ENCODE measurements around the gene DDTL.

The DDTL gene

DNA sequence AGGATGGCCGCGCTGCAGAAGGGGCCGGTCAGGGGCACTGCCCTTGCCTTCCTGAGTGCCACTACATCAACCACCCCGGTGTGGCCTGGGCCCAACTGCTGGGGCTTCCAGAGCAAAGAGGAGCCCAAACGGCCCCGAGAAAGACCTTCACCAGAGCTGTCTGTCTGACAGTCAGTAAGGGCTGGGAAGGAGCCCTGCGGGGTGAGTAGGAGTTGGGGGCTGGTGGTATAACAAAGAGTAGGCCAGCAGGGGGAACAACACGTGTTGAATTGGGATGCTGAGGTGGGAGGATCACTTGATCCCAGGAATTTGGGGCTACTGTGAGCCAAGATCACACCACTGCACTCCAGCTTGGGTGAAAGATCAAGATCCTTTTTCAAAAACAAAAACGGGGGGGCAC is 34.6 kb downstream of the DDTL start:
- no peak overlapping the region for H3K4me3 Mint-ChIP-seq
- H3K9me3 Mint-ChIP-seq: no peaks in the 10 kb centered on the region
- H3K36me3 Mint-ChIP-seq (ENCODE audit: low read depth): no peaks in the 10 kb centered on the region
- H3K27me3 Mint-ChIP-seq (ENCODE audit: low read depth): peaks cover 10% of the 10 kb centered on the region
- H3K4me1 Mint-ChIP-seq: no peaks in the 10 kb centered on the region
- H3K27ac Mint-ChIP-seq: no peak overlapping the region
- TF ChIP-seq, protein P1, sequence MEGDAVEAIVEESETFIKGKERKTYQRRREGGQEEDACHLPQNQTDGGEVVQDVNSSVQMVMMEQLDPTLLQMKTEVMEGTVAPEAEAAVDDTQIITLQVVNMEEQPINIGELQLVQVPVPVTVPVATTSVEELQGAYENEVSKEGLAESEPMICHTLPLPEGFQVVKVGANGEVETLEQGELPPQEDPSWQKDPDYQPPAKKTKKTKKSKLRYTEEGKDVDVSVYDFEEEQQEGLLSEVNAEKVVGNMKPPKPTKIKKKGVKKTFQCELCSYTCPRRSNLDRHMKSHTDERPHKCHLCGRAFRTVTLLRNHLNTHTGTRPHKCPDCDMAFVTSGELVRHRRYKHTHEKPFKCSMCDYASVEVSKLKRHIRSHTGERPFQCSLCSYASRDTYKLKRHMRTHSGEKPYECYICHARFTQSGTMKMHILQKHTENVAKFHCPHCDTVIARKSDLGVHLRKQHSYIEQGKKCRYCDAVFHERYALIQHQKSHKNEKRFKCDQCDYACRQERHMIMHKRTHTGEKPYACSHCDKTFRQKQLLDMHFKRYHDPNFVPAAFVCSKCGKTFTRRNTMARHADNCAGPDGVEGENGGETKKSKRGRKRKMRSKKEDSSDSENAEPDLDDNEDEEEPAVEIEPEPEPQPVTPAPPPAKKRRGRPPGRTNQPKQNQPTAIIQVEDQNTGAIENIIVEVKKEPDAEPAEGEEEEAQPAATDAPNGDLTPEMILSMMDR (IDR thresholded peaks at IDR 0.05; ENCODE audit: unreplicated experiment in 3 of 3): no peak

DNA sequence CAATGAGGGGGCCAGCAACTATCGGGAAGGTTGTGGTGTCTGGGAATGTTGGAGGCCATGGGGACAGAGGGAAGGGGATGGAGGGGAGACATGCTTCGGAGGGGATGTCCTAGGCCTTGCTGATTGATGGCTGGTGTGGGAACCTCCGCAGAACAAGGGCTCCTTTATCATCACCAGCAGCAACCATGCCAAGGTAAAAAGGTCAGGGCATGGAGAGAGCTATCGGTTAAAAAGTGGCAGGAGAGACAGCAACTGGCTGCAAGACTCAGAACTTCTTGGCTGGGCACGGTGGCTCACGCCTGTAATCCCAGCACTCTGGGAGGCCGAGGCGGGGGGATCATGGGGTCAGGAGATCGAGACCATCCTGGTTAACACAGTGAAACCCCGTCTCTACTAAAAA is 35.6 kb downstream of the DDTL start:
- no peaks in the 10 kb centered on the region for H3K4me1 Mint-ChIP-seq
- peaks cover 10% of the 10 kb centered on the region for H3K27me3 Mint-ChIP-seq (ENCODE audit: low read depth)
- TF ChIP-seq, protein P1 (IDR thresholded peaks at IDR 0.05; ENCODE audit: unreplicated experiment in 3 of 3): no peak
- no peaks in the 10 kb centered on the region for H3K9me3 Mint-ChIP-seq
- H3K4me3 Mint-ChIP-seq: no peak overlapping the region
- H3K27ac Mint-ChIP-seq: no peak overlapping the region
- H3K36me3 Mint-ChIP-seq (ENCODE audit: low read depth): no peaks in the 10 kb centered on the region

DNA sequence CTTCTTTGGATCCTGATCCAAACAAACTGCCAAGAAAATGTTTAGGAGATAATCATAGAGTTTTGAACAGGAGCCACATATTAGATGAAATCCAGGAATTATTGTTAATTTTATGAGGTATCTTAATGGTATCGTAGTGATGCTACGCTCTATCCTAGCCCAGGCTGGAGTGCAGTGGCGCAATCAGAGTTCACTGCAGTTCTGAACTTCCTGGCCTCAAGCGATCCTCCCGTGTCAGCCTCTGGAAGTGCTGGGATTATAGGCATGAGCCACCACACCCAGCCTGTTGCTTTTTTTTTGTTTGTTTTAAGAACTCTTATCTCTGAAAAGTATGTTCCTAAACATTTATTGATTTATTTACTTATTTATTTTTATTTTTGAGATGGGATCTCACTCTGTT is 36.2 kb downstream of the DDTL start:
- Mint-ChIP-seq H3K9me3 (no peaks in the 10 kb centered on the region), H3K4me1 (no peaks in the 10 kb centered on the region), H3K27ac (no peak overlapping the region), H3K36me3 (ENCODE audit: low read depth) (no peaks in the 10 kb centered on the region), H3K27me3 (ENCODE audit: low read depth) (peaks cover 10% of the 10 kb centered on the region), H3K4me3 (no peak overlapping the region)
- TF ChIP-seq, protein P1 (IDR thresholded peaks at IDR 0.05; ENCODE audit: unreplicated experiment in 3 of 3): no peak

DNA sequence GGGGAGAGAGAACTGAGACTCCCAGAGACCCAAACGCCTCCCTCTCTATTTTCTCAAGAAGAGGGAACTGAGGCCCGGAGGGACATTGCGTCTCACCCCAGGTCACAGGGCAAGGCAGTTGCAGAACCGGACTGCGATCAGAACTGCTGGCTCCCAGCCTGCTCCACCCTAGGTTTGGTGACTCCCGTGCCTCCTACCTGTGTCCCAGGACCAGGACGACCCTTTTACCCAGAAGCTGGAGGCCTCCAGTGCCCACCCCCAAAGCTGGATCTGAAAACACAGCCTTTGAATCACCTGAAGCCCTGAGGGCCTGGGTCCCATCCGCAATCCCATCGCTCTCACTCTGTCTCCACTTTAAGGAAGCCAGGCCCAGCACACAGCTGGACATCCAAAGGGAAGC is 37.2 kb downstream of the DDTL start:
- H3K27ac Mint-ChIP-seq: no peak overlapping the region
- no peaks in the 10 kb centered on the region for H3K9me3 Mint-ChIP-seq
- H3K36me3 Mint-ChIP-seq (ENCODE audit: low read depth): no peaks in the 10 kb centered on the region
- peaks cover 10% of the 10 kb centered on the region for H3K27me3 Mint-ChIP-seq (ENCODE audit: low read depth)
- TF ChIP-seq, protein P1 (IDR thresholded peaks at IDR 0.05; ENCODE audit: unreplicated experiment in 3 of 3): no peak
- no peaks in the 10 kb centered on the region for H3K4me1 Mint-ChIP-seq
- H3K4me3 Mint-ChIP-seq: no peak overlapping the region

DNA sequence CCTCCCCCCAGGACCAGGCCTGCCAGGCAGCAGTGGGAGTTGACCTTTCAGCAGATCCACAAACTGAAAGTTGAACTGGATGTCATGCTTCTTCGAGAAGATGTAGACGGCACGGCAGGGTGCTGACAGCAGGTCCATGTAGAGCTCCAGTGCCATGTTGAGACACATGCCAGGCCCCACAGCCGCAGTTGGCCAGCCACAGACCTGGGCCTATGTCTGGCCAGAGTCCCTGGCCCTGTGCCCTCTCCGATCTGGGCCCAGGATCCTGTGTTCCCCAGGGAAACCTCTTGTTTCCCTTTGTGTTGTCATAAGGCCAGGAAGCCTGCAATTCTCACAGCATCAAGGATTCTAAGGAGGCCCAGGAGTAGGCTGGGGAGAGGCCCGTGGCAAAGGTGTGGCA is 38.5 kb downstream of the DDTL start, which contains the start of gene GSTT4:
Gene GSTT4 (minus strand): TSS at position 253 of the 400 bp plus-strand sequence. CDS start 97 bp downstream, at position 156.
- peak within 1 kb of the TSS in 1 of 3 experiments; percentile 2 for H3K4me3 Mint-ChIP-seq
- no peaks in the 10 kb centered on the region for H3K9me3 Mint-ChIP-seq
- TF ChIP-seq, protein P1 (IDR thresholded peaks at IDR 0.05; ENCODE audit: unreplicated experiment in 3 of 3): no peak
- H3K36me3 Mint-ChIP-seq (ENCODE audit: low read depth): no peaks in the 10 kb centered on the region
- H3K4me1 Mint-ChIP-seq: no peaks in the 10 kb centered on the region
- H3K27me3 Mint-ChIP-seq (ENCODE audit: low read depth): peaks cover 10% of the 10 kb centered on the region
- H3K27ac Mint-ChIP-seq: no peak within 1 kb of the TSS

DNA sequence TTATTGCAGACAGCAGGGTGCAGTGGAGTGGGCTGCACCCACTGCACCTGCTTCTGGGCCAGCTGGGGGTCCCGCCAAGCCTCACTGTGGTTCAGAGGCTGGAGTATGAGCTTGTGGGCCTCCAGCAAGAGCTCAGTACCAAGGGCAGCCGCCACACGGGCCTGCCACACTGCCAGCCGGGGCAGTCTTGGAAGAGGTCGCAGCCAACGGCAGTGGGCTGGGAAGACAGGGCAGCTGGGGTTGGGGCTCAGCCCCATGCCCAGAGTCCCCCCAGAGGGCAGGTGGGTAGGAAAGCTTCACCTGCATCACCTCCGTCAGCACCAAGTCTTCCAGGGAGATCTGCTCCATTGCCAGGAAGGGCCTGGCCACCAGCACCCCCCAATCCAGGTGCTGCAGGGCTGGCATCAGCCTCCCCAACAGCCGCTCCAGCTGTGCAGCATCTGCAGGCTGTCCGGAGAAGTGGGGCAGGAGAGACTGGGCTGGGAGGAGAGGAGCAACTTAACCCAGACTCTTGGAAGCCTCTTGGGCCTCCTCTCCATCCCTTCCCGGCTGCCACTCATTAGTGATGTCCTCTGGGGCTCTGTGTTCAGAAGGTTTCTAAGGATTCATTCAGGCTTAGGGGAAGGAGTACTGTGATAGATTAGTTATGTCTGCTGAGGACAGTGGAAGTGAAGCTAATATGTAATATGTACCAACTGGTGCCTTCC is 39.7 kb downstream of the DDTL start:
- Mint-ChIP-seq H3K4me3 (no peak overlapping the region), H3K9me3 (no peaks in the 10 kb centered on the region), H3K27ac (no peak overlapping the region), H3K36me3 (ENCODE audit: low read depth) (no peaks in the 10 kb centered on the region), H3K4me1 (no peaks in the 10 kb centered on the region), H3K27me3 (ENCODE audit: low read depth) (peaks cover 10% of the 10 kb centered on the region)
- TF ChIP-seq, protein P1 (IDR thresholded peaks at IDR 0.05; ENCODE audit: unreplicated experiment in 3 of 3): no peak
